K562 (cell line): ENCODE measurements around the gene BAIAP2. TPM values are rescaled to one million over a fixed set of nuclear protein-coding genes. Genes with fewer than 3 reads are reported as not detected.

Experiments used
- ATAC-seq: fragments of 200-7000 bp; cut with Tn5 transposase; 3 replicates; pipeline ENCODE4 v1.9.1; 2020; ENCODE audit warnings: moderate library complexity
- BruUV-seq: library from RNA; stranded (reverse); fragments of 400-500 nt; replicated peaks from 2 replicates; lab custom pipeline; 2021; lab: Mats Ljungman, UMichigan
- CTCF ChIA-PET: fragments of 300-600 bp; formaldehyde crosslinking; extraction: SDS; loops from one replicate; lab custom pipeline; 2021; ENCODE audit warnings: low intra/inter-chr PET ratio; lab: Yijun Ruan, JAX
- POLR2A ChIA-PET: fragments of 300-600, 350-650 bp; sonication (Branson Sonifier 250); formaldehyde crosslinking; extraction: SDS; loops from one replicate; lab custom pipeline; 2021; ENCODE audit warnings: antibody characterized with exemption, inconsistent platforms; lab: Yijun Ruan, JAX
- DNase-seq, 4 experiments: peaks; one replicate each; pipeline versions ENCODE4 v3.0.0 to v3.0.0-alpha.2; 2011 to 2018; ENCODE audit warnings: low spot score in 3 of 4, mixed read lengths in 3 of 4; ENCODE audit errors: extremely low read depth in 1 of 4
- FAIRE-seq: peaks from 2 replicates; lab custom pipeline; 2011; peaks lifted over from hg19 to GRCh38; lab: Jason Lieb, UNC
- H2AFZ ChIP-seq: 2 replicates; pipeline ENCODE4 v1.6.0; 2011; ENCODE audit warnings: low read depth, low read length, control low read depth, inconsistent platforms
- H3K27ac ChIP-seq: fragments of 200-600 bp; 3 replicates; pipeline ENCODE4 v1.8.0; 2011; ENCODE audit warnings: low read depth, mild to moderate bottlenecking, control low read depth, inconsistent platforms, low read length, moderate library complexity, mixed read lengths; ENCODE audit errors: extremely low read depth
- H3K27me3 ChIP-seq, 2 experiments: fragments of 300-600 bp in 1 of 2; 2 replicates in 1 of 2; 3 replicates in 1 of 2; pipeline versions ENCODE4 v1.6.0 to v1.8.0; 2011; ENCODE audit warnings: inconsistent platforms in 2 of 2, low read length in 2 of 2, mild to moderate bottlenecking in 1 of 2, mixed read lengths in 1 of 2, moderate library complexity in 1 of 2; ENCODE audit not compliant: control insufficient read depth in 2 of 2, insufficient read depth in 2 of 2
- H3K36me3 ChIP-seq: fragments of 300-600 bp; 3 replicates; pipeline ENCODE4 v1.8.0; 2011; ENCODE audit warnings: mild to moderate bottlenecking, low read length, inconsistent platforms; ENCODE audit not compliant: control insufficient read depth, insufficient read depth
- H3K4me1 ChIP-seq, 2 experiments: fragments of 200-600 bp in 1 of 2; replicated peaks in 1 of 2; 2 replicates in 1 of 2; 3 replicates in 1 of 2; pipeline versions ENCODE4 v1.5.1 to v1.8.0; 2011; ENCODE audit warnings: inconsistent platforms in 2 of 2, low read length in 2 of 2, mild to moderate bottlenecking in 1 of 2, mixed read lengths in 1 of 2, moderate library complexity in 1 of 2; ENCODE audit not compliant: control insufficient read depth in 2 of 2, insufficient read depth in 2 of 2
- H3K4me2 ChIP-seq: 2 replicates; pipeline ENCODE4 v1.6.1; 2011; ENCODE audit warnings: low read length, control low read depth, inconsistent platforms, mixed read lengths; ENCODE audit not compliant: insufficient read depth
- H3K4me3 ChIP-seq: fragments of 200-600 bp; sonication (generic), shearing (Covaris generic); 2 replicates; pipeline ENCODE4 v1.5.1; 2016; ENCODE audit warnings: control low read depth, inconsistent platforms
- H3K79me2 ChIP-seq: fragments of 200-600 bp; 3 replicates; pipeline ENCODE4 v1.8.0; 2011; ENCODE audit warnings: low read length, inconsistent platforms; ENCODE audit not compliant: control insufficient read depth, insufficient read depth
- H3K9ac ChIP-seq, 2 experiments: 2 replicates each; pipeline versions ENCODE4 v1.6.0 to v1.6.1; 2011; ENCODE audit warnings: low read depth in 2 of 2, low read length in 2 of 2, control low read depth in 1 of 2, inconsistent platforms in 1 of 2, mild to moderate bottlenecking in 1 of 2, mixed read lengths in 1 of 2; ENCODE audit not compliant: insufficient read depth in 1 of 2
- H3K9me1 ChIP-seq: one replicate; pipeline ENCODE4 v1.6.0; 2011; ENCODE audit warnings: inconsistent platforms, mild to moderate bottlenecking, low read length, moderate library complexity; ENCODE audit not compliant: control insufficient read depth, insufficient read depth
- H3K9me3 ChIP-seq: replicated peaks from 2 replicates; pipeline ENCODE4 v1.5.1; 2011; ENCODE audit warnings: low read depth, low read length, inconsistent platforms; ENCODE audit not compliant: control insufficient read depth, insufficient read depth
- H4K20me1 ChIP-seq: replicated peaks from 2 replicates; pipeline ENCODE4 v1.6.1; 2011; ENCODE audit warnings: low read length, inconsistent platforms, mixed read lengths; ENCODE audit not compliant: control insufficient read depth, insufficient read depth
- EP300 ChIP-seq: IDR thresholded peaks from 2 replicates; pipeline ENCODE4 v1.6.1; 2012; ENCODE audit warnings: low read length, improper control_type of control experiment
- ERF ChIP-seq: fragments of 450-650 bp; formaldehyde crosslinking; IDR thresholded peaks from 2 replicates; pipeline ENCODE4 v1.4.0; 2020; ENCODE audit warnings: mild to moderate bottlenecking, mixed read lengths
- HDGF ChIP-seq: fragments of 450-650 bp; IDR thresholded peaks from 2 replicates; pipeline ENCODE4 v1.6.1; 2016
- MEIS2 ChIP-seq: fragments of 450-650 bp; IDR thresholded peaks from 2 replicates; pipeline ENCODE4 v1.6.1; 2014; ENCODE audit warnings: mild to moderate bottlenecking; ENCODE audit not compliant: partially characterized antibody
- POLR2G ChIP-seq: fragments of 200-400 bp; formaldehyde crosslinking; IDR thresholded peaks from 2 replicates; pipeline ENCODE4 v1.6.1; 2017; ENCODE audit warnings: low read depth, mild to moderate bottlenecking, antibody characterized with exemption, low read length, moderate library complexity
- SETDB1 ChIP-seq: IDR thresholded peaks from one replicate; pipeline ENCODE4 v1.6.1; 2012; ENCODE audit warnings: low read length, control low read depth, inconsistent platforms
- STAG1 ChIP-seq: sonication (generic); formaldehyde crosslinking; IDR thresholded peaks from 2 replicates; pipeline ENCODE4 v1.5.0; 2020; ENCODE audit warnings: missing genetic modification reagents, borderline replicate concordance
- ZKSCAN8 ChIP-seq: fragments of 200-800 bp; sonication (Bioruptor generic); IDR thresholded peaks from 2 replicates; pipeline ENCODE4 v1.6.1; 2016; ENCODE audit warnings: missing genetic modification characterization, missing compliant biosample characterization
- ZNF395 ChIP-seq: fragments of 200-800 bp; sonication (Bioruptor generic); IDR thresholded peaks from 2 replicates; pipeline ENCODE4 v1.6.1; 2017; ENCODE audit warnings: missing genetic modification characterization, missing compliant biosample characterization
- WGBS: fragments of 100-300 bp; shearing (Covaris generic); methylation state at CpG from one replicate; pipeline ENCODE4 v1.1.6; 2016; ENCODE audit warnings: low coverage, mixed read lengths; ENCODE audit not compliant: insufficient coverage; ENCODE audit errors: missing lambda C conversion rate; 5-methylcytosine and 5-hydroxymethylcytosine counted together
- in situ Hi-C: fragments of 300-500 bp; cut with MboI; formaldehyde crosslinking; loops from 4 replicates; pipeline ENCODE4 v1.15.0; 2018; ENCODE audit warnings: inconsistent platforms, mixed read lengths
- intact Hi-C: fragments of 100-400 bp; cut with micrococcal nuclease; formaldehyde crosslinking; loops from 2 replicates; pipeline ENCODE4 v1.14.2; 2022
- polyA plus RNA-seq, 8 experiments: library from polyadenylated mRNA; depleted of rRNA in 4 of 8; stranded (reverse) in 5 of 8; unstranded in 3 of 8; fragments of >200 nt; fragmentation: Nextera tagmentation in 2 of 8; fragmentation: Illumina TruSeq in 1 of 8; extraction: Ambion mirVana in 2 of 8; extraction: Trizol in 1 of 8; gene quantifications; 2 replicates each; pipeline versions ENCODE4 v1.2.1 to v1.2.3, GENCODE V29; 2011 to 2014; ENCODE audit warnings: inconsistent platforms in 1 of 8, missing spikeins in 1 of 8
- total RNA-seq, 7 experiments: library from RNA; depleted of rRNA in 6 of 7; stranded (reverse); fragments of >200 nt in 6 of 7; fragmentation: Illumina TruSeq in 2 of 7; extraction: Trizol in 2 of 7; gene quantifications; 2 replicates each; pipeline versions ENCODE4 v1.2.1 to v1.2.3, GENCODE V29; 2011 to 2021; ENCODE audit warnings: low replicate concordance in 1 of 7

Gene BAIAP2
- total and polyA plus RNA-seq, 9 of the 15 experiments (the other 6 are each of a cell fraction or from before 2014, with no cell fraction given): 2.3 to 51.6 (median 18.4) TPM

GRCh38 chr17:81095383-81095762 is 60.4 kb downstream of the BAIAP2 start:
- H3K9me1 ChIP-seq: peaks cover 5% of the 10 kb centered on the region
- H3K4me2 ChIP-seq: peak overlapping the region; percentile 45; the same call in 1 of the 2 replicates
- ChIA-PET CTCF (no interaction called here), POLR2A (interaction anchor here (0.7 to 1.3 kb wide), 6 partner anchors 15 to 111 kb away, joined by 3 to 5 read pairs (median 4); no protein-coding TSS in a partner anchor)
- 0 out of 2 replicates have a peak, but pooled peaks cover 7% of the 10 kb centered on the region for H4K20me1 ChIP-seq
- H3K4me3 ChIP-seq: no peak overlapping the region
- intact Hi-C loops (loop anchor here (5.0 kb wide), 2 partner anchors 53 to 78 kb away; no protein-coding TSS in a partner anchor), in situ Hi-C loops (loop anchor here (5.0 kb wide), 1 partner anchor 108 kb away; no protein-coding TSS in a partner anchor)
- H3K9me3 ChIP-seq: no peaks in the 10 kb centered on the region
- H3K27ac ChIP-seq: peak overlapping the region; percentile 74; the same call in 2 of the 3 replicates
- peak; percentile 64 for FAIRE-seq
- BruUV-seq: no TSS peak
- ATAC-seq: no peak
- no peaks in the 10 kb centered on the region for H3K27me3 ChIP-seq
- H3K4me1 ChIP-seq: peaks cover 58 to 100% of the 10 kb centered on the region in 2 experiments
- WGBS: 39% methylated on average over 13 of the region's 13 CpGs
- H3K9ac ChIP-seq: peak overlapping the region; percentile 34 to 94; a peak in 3 of 4 replicates
- peaks cover 29% of the 10 kb centered on the region; the same call in 2 of the 3 replicates for H3K36me3 ChIP-seq
- DNase-seq: no peak
- 0 out of 2 replicates have a peak overlapping the region, but pooled peaks have one; percentile 22 for H2AFZ ChIP-seq
- H3K79me2 ChIP-seq: no peaks in the 10 kb centered on the region
- TF ChIP-seq POLR2G (0 out of 2 replicates have a peak, but pooled peaks have one; percentile 4), STAG1 (0 out of 2 replicates have a peak, but pooled peaks have one; percentile 17), SETDB1 (no peak), ZKSCAN8 (CRISPR knock-in tag) (no peak), ERF (peak; percentile 53; the same call in 1 of the 2 replicates), ZNF395 (CRISPR knock-in tag) (peak; percentile 2; the same call in 1 of the 2 replicates), EP300 (no peak), HDGF (0 out of 2 replicates have a peak, but pooled peaks have one; percentile 69), MEIS2 (peak; percentile 7)
